ENCODE results near the gene STK40.
A peak's percentile ranks its signal among the peaks of the same experiment; 100 is the strongest.

STK40 gene

GRCh38 chr1:36321119-36321951 lies 64.4 kb downstream of the STK40 start:
- Histone ChIP-seq H3K9me3 (ENCODE audit: insufficient read depth, low read depth, low read length) (no peaks in the 10 kb centered on the region), H3K27me3 (ENCODE audit: insufficient read depth, low read length) (peaks cover 55% of the 10 kb centered on the region), H3K9ac (ENCODE audit: low read depth, low read length) (peak overlapping the region; percentile 64; the same call in 1 of the 2 replicates), H3K36me3 (ENCODE audit: insufficient read depth, low read depth, low read length) (no peaks in the 10 kb centered on the region), H3K4me3 (ENCODE audit: low read length) (peak overlapping the region; percentile 74), H3K4me1 (ENCODE audit: insufficient read depth, low read length) (peaks cover 12% of the 10 kb centered on the region), H3K27ac (ENCODE audit: low read length) (no peak overlapping the region)

GRCh38 chr1:36320767-36321118 lies 65.0 kb downstream of the STK40 start:
- no peaks in the 10 kb centered on the region for H3K9me3 ChIP-seq (ENCODE audit: insufficient read depth, low read depth, low read length)
- peaks cover 55% of the 10 kb centered on the region for H3K27me3 ChIP-seq (ENCODE audit: insufficient read depth, low read length)
- peaks cover 12% of the 10 kb centered on the region for H3K4me1 ChIP-seq (ENCODE audit: insufficient read depth, low read length)
- peak overlapping the region; percentile 74 for H3K4me3 ChIP-seq (ENCODE audit: low read length)
- H3K36me3 ChIP-seq (ENCODE audit: insufficient read depth, low read depth, low read length) = no peaks in the 10 kb centered on the region
- peak overlapping the region; percentile 64; the same call in 1 of the 2 replicates for H3K9ac ChIP-seq (ENCODE audit: low read depth, low read length)
- H3K27ac ChIP-seq (ENCODE audit: low read length) = no peak overlapping the region

GRCh38 chr1:36320291-36320761 lies 65.4 kb downstream of the STK40 start:
- Histone ChIP-seq H3K9ac (ENCODE audit: low read depth, low read length) (peak overlapping the region; percentile 64; the same call in 1 of the 2 replicates), H3K4me1 (ENCODE audit: insufficient read depth, low read length) (peaks cover 12% of the 10 kb centered on the region), H3K27ac (ENCODE audit: low read length) (no peak overlapping the region)

GRCh38 chr1:36309397-36309796 lies 76.3 kb downstream of the STK40 start:
- peaks cover 27% of the 10 kb centered on the region; the same call in 1 of the 2 replicates for H3K36me3 ChIP-seq (ENCODE audit: insufficient read depth, low read depth, low read length)
- no peak overlapping the region for H3K9ac ChIP-seq (ENCODE audit: low read depth, low read length)
- H3K4me1 ChIP-seq (ENCODE audit: insufficient read depth, low read length) = peaks cover 4% of the 10 kb centered on the region; the same call in 1 of the 2 replicates
- H3K27me3 ChIP-seq (ENCODE audit: insufficient read depth, low read length) = no peaks in the 10 kb centered on the region; the same call in 1 of the 2 replicates
- no peak overlapping the region for H3K4me3 ChIP-seq (ENCODE audit: low read length)
- H3K27ac ChIP-seq (ENCODE audit: low read length) = no peak overlapping the region
- H3K9me3 ChIP-seq (ENCODE audit: insufficient read depth, low read depth, low read length) = no peaks in the 10 kb centered on the region

More at GRCh38 chr1:36320291-36320761, 65.4 kb downstream of the STK40 start:
- Histone ChIP-seq H3K36me3 (ENCODE audit: insufficient read depth, low read depth, low read length) (no peaks in the 10 kb centered on the region), H3K27me3 (ENCODE audit: insufficient read depth, low read length) (peaks cover 55% of the 10 kb centered on the region), H3K4me3 (ENCODE audit: low read length) (peak overlapping the region; percentile 74), H3K9me3 (ENCODE audit: insufficient read depth, low read depth, low read length) (no peaks in the 10 kb centered on the region)

- peaks cover 4% of the 10 kb centered on the region; the same call in 1 of the 2 replicates for H3K4me1 ChIP-seq (ENCODE audit: insufficient read depth, low read length)
- H3K27me3 ChIP-seq (ENCODE audit: insufficient read depth, low read length) = no peaks in the 10 kb centered on the region; the same call in 1 of the 2 replicates
- peak overlapping the region; percentile 91 for H3K4me3 ChIP-seq (ENCODE audit: low read length)
- no peaks in the 10 kb centered on the region for H3K9me3 ChIP-seq (ENCODE audit: insufficient read depth, low read depth, low read length)
- peak overlapping the region; percentile 72; the same call in 1 of the 2 replicates for H3K9ac ChIP-seq (ENCODE audit: low read depth, low read length)
- peaks cover 44% of the 10 kb centered on the region for H3K36me3 ChIP-seq (ENCODE audit: insufficient read depth, low read depth, low read length)
- H3K27ac ChIP-seq (ENCODE audit: low read length) = no peak overlapping the region
These were observed 78.0 kb downstream of the STK40 start for GRCh38 chr1:36307601-36308330.

GRCh38 chr1:36306902-36307456 lies 78.7 kb downstream of the STK40 start:
- H3K27ac ChIP-seq (ENCODE audit: low read length) = no peak overlapping the region

GRCh38 chr1:36306210-36306901 lies 79.4 kb downstream of the STK40 start, which contains the start of gene SH3D21:
Gene SH3D21 (plus strand): TSS chr1:36306368. CDS start chr1:36306421, 53 bp downstream.
- H3K9ac ChIP-seq (ENCODE audit: low read depth, low read length) = peak within 1 kb of the TSS; percentile 72
- peaks cover 4% of the 10 kb centered on the region; the same call in 1 of the 2 replicates for H3K4me1 ChIP-seq (ENCODE audit: insufficient read depth, low read length)
- H3K27me3 ChIP-seq (ENCODE audit: insufficient read depth, low read length) = no peaks in the 10 kb centered on the region; the same call in 1 of the 2 replicates
- peak within 1 kb of the TSS; percentile 91 for H3K4me3 ChIP-seq (ENCODE audit: low read length)
- no peak within 1 kb of the TSS for H3K27ac ChIP-seq (ENCODE audit: low read length)
- H3K9me3 ChIP-seq (ENCODE audit: insufficient read depth, low read depth, low read length) = no peaks in the 10 kb centered on the region
- peaks cover 50% of the 10 kb centered on the region for H3K36me3 ChIP-seq (ENCODE audit: insufficient read depth, low read depth, low read length)

More at GRCh38 chr1:36306902-36307456, 78.7 kb downstream of the STK40 start:
- H3K36me3 ChIP-seq (ENCODE audit: insufficient read depth, low read depth, low read length) = peaks cover 47% of the 10 kb centered on the region
- no peaks in the 10 kb centered on the region for H3K9me3 ChIP-seq (ENCODE audit: insufficient read depth, low read depth, low read length)
- peak overlapping the region; percentile 72; the same call in 1 of the 2 replicates for H3K9ac ChIP-seq (ENCODE audit: low read depth, low read length)
- H3K27me3 ChIP-seq (ENCODE audit: insufficient read depth, low read length) = no peaks in the 10 kb centered on the region; the same call in 1 of the 2 replicates
- H3K4me1 ChIP-seq (ENCODE audit: insufficient read depth, low read length) = peaks cover 4% of the 10 kb centered on the region; the same call in 1 of the 2 replicates
- H3K4me3 ChIP-seq (ENCODE audit: low read length) = peak overlapping the region; percentile 91

- peak overlapping the region; percentile 91; the same call in 1 of the 2 replicates for H3K4me3 ChIP-seq (ENCODE audit: low read length)
- H3K27ac ChIP-seq (ENCODE audit: low read length) = no peak overlapping the region
- peaks cover 55% of the 10 kb centered on the region for H3K36me3 ChIP-seq (ENCODE audit: insufficient read depth, low read depth, low read length)
- H3K27me3 ChIP-seq (ENCODE audit: insufficient read depth, low read length) = no peaks in the 10 kb centered on the region; the same call in 1 of the 2 replicates
- H3K9ac ChIP-seq (ENCODE audit: low read depth, low read length) = peak overlapping the region; percentile 68; the same call in 1 of the 2 replicates
- no peaks in the 10 kb centered on the region for H3K9me3 ChIP-seq (ENCODE audit: insufficient read depth, low read depth, low read length)
- H3K4me1 ChIP-seq (ENCODE audit: insufficient read depth, low read length) = peaks cover 4% of the 10 kb centered on the region; the same call in 1 of the 2 replicates
These were observed 79.9 kb downstream of the STK40 start for GRCh38 chr1:36305915-36306209.

GRCh38 chr1:36304970-36305914 lies 80.5 kb downstream of the STK40 start:
- H3K4me1 ChIP-seq (ENCODE audit: insufficient read depth, low read length) = peaks cover 4% of the 10 kb centered on the region; the same call in 1 of the 2 replicates
- peaks cover 61% of the 10 kb centered on the region for H3K36me3 ChIP-seq (ENCODE audit: insufficient read depth, low read depth, low read length)
- H3K27ac ChIP-seq (ENCODE audit: low read length) = no peak overlapping the region
- no peaks in the 10 kb centered on the region for H3K9me3 ChIP-seq (ENCODE audit: insufficient read depth, low read depth, low read length)
- no peaks in the 10 kb centered on the region; the same call in 1 of the 2 replicates for H3K27me3 ChIP-seq (ENCODE audit: insufficient read depth, low read length)
- peak overlapping the region; percentile 68; the same call in 1 of the 2 replicates for H3K9ac ChIP-seq (ENCODE audit: low read depth, low read length)
- peak overlapping the region; percentile 91; the same call in 1 of the 2 replicates for H3K4me3 ChIP-seq (ENCODE audit: low read length)

- Histone ChIP-seq H3K4me3 (ENCODE audit: low read length) (no peak overlapping the region), H3K9ac (ENCODE audit: low read depth, low read length) (no peak overlapping the region), H3K27me3 (ENCODE audit: insufficient read depth, low read length) (no peaks in the 10 kb centered on the region; the same call in 1 of the 2 replicates), H3K27ac (ENCODE audit: low read length) (no peak overlapping the region), H3K4me1 (ENCODE audit: insufficient read depth, low read length) (peaks cover 4% of the 10 kb centered on the region; the same call in 1 of the 2 replicates), H3K9me3 (ENCODE audit: insufficient read depth, low read depth, low read length) (no peaks in the 10 kb centered on the region), H3K36me3 (ENCODE audit: insufficient read depth, low read depth, low read length) (peaks cover 66% of the 10 kb centered on the region)
These were observed 81.2 kb downstream of the STK40 start for GRCh38 chr1:36304521-36304920.
